AG10803 (cell line): Measurements from ENCODE around the gene MSI2.
A peak's percentile ranks its signal among the peaks of the same experiment; 100 is the strongest.

ENCODE experiments used
- DNase-seq: peaks from one replicate; pipeline ENCODE4 v3.0.0; 2010; ENCODE audit warnings: low read depth
- H3K4me3 ChIP-seq: 2 replicates; pipeline ENCODE4 v1.5.1; 2011; ENCODE audit warnings: mild to moderate bottlenecking, low read length, control low read depth
- CTCF ChIP-seq: conservative IDR thresholded peaks from 2 replicates; pipeline ENCODE4 v1.5.1; 2011; ENCODE audit warnings: mild to moderate bottlenecking, low read length, control low read depth, inconsistent platforms

Gene MSI2

DNA sequence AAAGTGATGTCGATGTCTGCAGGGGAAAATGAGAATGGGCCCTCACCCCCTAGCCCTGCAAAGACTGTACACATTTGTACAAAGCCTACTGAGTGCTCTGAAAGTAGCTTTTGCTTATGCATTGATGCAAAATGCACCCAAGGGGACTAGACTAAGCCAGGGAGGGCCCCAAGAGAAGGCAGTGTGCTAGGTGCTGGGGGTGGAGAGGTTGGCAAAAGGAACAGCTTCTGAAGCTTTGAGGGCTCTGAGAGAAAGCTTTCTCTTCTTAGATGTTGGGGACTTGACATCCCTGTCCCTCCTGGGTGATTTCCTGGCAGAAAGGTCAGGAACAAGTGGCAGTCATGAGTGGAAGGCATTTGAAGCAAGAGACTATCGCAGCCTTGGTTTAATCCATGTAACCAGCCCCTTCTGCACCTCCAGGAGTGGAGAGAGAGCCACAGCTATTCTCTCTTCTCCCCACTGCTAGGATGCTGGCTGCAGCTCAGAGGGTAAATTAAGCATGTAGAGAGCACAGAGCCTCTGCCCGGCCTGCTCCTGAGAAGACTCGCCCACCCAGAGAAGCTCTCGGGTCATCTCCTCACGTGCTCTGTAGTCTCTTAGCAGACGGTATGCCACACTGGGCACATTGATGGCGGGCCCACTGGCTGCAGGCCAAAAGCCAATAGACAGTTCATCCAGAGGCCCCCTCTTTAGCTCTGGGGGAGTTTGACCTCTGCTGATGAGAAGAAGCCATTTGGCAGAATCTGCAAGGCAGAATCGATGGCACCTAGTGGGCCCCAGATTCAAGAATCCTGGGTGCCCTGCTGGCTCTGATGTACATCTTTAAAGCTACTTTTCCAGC lies 221.4 kb downstream of the MSI2 start:
- no peak for TF ChIP-seq CTCF
- DNase-seq = no peak
- no peak overlapping the region for H3K4me3 ChIP-seq

DNA sequence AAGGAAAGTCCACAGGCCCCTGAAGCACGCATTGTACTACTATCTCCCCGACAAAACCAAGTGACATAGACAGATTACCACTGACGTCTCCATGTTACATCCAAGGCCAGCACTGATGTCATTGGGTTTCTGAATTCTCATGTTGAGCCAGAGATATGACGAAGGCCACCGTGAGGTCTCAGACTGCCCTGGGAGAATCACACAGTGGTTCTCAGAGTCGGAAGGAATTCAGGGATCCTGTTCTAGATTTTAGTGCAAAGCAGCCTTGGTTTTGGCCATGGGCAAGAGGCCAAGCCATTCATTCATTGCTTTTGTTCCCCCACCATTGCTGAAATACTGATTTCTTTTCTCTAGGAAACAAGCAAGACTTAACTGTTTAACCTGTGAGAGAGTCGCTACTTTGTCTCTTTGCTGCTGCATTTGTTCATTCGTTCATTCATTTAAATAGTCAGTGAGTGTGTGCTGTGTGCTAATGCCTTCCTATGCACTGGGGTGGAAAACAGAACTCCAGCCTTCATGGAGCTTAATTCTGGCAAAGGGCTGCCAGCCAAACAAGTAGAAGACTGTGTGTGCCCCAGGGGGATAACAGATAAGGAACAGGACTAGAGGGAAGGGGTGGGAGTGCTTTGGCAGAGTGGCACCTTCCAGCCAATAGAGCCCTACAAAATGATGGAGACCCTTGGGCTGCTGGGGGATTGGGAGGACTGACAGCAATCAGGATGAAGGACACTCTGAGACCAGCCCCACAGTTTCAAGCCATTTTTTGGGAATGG lies 222.3 kb downstream of the MSI2 start:
- no peak for DNase-seq
- TF ChIP-seq CTCF = no peak
- H3K4me3 ChIP-seq = no peak overlapping the region

GRCh38 chr17:57480438-57481196 lies 224.3 kb downstream of the MSI2 start:
- TF ChIP-seq CTCF = no peak
- peak; percentile 58 for DNase-seq
- no peak overlapping the region for H3K4me3 ChIP-seq

DNA sequence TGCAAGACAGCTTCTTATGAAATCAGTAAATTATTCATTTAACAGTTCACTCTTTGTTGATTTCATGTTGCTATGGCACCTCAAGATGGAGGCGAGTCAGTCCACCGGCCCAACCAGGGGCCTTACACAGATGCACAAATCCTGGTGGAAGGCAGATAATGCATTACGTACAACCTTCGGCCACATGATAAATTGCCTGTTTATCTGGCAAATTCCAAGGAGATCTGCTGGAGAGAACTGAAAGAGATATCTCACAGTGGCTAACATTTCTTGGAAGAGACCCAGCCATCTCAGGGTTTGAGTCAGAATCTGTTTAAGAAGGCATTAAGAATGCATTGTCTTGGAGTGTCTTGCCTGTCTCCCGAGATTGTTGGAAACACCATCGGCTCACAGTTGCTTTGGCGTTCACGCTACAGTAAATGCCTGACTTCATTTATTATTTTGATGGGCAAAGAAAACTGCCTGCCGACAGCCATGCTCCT lies 225.6 kb downstream of the MSI2 start:
- DNase-seq = peak; percentile 98
- no peak overlapping the region for H3K4me3 ChIP-seq

DNA sequence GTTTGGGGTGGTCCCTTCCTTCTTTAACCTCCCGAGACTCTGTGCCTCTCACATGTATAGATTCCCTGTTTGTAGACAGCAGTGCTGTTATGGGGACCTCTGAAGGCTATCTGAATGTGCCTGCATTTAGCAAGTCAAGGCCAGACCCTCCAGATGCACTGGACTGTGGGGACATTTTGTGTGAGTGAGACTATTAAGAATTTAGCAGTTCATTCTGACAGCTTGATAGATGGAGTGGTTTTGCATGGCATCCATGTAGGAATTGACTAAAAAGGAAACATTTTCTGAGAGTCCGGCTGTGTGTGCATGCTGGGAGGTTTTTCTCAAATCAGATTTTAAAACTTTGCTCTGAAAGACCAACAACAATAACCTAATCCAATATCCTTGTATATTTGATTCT lies 226.3 kb downstream of the MSI2 start:
- TF ChIP-seq CTCF = no peak; the same call in 1 of the 2 replicates
- DNase-seq = peak; percentile 70
- H3K4me3 ChIP-seq = no peak overlapping the region

More for the DNA sequence above, 225.6 kb downstream of the MSI2 start:
- no peak for TF ChIP-seq CTCF

DNA sequence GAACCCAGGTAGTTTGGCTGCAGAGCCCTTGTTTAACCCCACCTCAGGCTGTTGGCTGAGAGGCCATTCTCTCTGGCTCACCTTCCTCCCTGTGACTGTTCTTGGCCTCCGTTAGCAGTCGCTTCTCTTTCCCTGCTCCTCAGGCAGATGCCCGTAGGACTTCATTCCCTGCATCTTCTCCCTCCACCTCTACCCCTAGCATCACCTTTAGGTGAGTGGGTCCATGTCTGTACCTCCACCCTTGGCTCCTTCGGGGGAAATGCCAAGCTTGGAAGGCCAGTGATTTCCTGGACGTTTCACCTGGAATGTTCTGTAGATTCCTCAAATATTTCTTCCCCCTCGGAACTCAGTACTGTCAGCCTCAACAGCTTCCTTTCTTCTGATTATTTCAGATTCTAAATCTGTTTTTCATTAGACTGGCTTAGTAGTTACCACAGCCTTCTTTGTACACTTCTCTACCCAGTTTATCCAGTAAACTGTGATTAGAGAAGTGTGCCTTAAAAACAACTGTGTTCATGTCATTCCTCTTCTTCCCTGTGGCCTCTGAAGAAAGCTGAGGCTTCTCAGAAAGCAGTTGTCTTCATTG lies 227.9 kb downstream of the MSI2 start:
- H3K4me3 ChIP-seq = no peak overlapping the region
- no peak for TF ChIP-seq CTCF
- peak; percentile 86 for DNase-seq
